Measurements from ENCODE around the gene PNRC2. TPM values are rescaled to one million over a fixed set of nuclear protein-coding genes. Genes with fewer than 3 reads are reported as not detected.

Gene PNRC2
- total and polyA plus RNA-seq, 4 donors: 24.9 to 63.6 (median 36.3) TPM

DNA sequence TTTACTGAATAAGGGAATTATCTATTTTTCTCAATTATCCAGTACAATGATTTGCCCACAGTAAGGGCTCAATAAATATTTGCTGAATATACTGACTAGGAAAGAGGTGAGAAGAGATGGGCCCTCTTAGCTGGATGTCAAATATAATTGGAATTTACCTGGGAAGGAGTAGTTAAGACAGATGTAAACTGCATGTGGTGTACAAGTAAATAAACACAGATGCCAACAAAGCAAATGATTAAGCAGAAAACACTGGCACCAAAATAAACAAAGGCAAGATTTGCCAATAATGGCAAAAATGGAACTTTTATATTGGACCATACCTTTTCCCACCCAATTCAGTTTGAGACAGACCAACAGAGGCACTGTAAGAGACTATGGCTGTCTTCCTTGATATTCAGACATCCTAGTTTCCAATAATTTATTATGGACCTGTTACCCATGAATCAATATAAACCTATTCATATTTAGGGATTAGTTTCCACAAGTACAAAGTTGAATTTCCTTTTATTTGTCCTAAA, 7.4 kb downstream of the PNRC2 start:
- DNase-seq (ENCODE audit: low spot score): no peak
- H3K27ac ChIP-seq (ENCODE audit: low read depth in 1 of 2, low read length in 2 of 2): no peak overlapping the region
- peaks cover 1 to 29% (median 18%) of the 10 kb centered on the region in 4 donors for H3K36me3 ChIP-seq (ENCODE audit: control insufficient read depth in 4 of 4, insufficient read depth in 3 of 4, low read depth in 1 of 4, low read length in 3 of 4)
- H3K9me3 ChIP-seq (ENCODE audit: control insufficient read depth in 4 of 4, low read length in 3 of 4): no peaks in the 10 kb centered on the region
- peaks cover 2 to 23% (median 19%) of the 10 kb centered on the region in 4 donors for H3K4me1 ChIP-seq (ENCODE audit: control insufficient read depth in 4 of 4, insufficient read depth in 4 of 4, low read length in 3 of 4)
- no peak overlapping the region for H3K9ac ChIP-seq (ENCODE audit: low read depth in 1 of 2, low read length in 2 of 2)
- no peaks in the 10 kb centered on the region for H3K27me3 ChIP-seq (ENCODE audit: control insufficient read depth in 4 of 4, insufficient read depth in 4 of 4, low read length in 3 of 4)
- no peak for TF ChIP-seq GABPA (IDR thresholded peaks at IDR 0.05 in 1 of 2, conservative IDR thresholded peaks at IDR 0.05 in 1 of 2)
- peak; percentile 28 for TF ChIP-seq FOXA2 (IDR thresholded peaks at IDR 0.05)
- H3K4me3 ChIP-seq (ENCODE audit: low read depth in 1 of 3, low read length in 3 of 3): no peak overlapping the region

DNA sequence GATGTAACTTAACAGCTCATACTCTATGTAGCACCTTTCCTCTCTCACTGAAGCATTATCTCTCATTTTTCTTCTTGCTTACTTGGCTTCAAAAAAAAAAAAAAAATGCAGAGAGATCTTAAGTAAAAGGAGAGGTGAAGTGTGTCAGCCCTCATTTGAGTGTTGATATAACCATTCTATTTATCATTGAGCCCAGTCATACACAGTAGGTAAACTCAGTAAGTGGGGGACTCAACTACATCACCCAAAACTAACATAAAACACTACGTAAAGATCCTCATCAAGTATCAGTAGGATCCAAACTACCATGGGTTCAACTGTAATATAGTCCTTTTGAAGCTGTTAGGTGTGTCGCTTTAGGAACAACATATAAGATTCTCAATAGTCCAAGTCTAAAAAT, 8.2 kb downstream of the PNRC2 start:
- Histone ChIP-seq H3K27me3 (ENCODE audit: control insufficient read depth in 4 of 4, insufficient read depth in 4 of 4, low read length in 3 of 4) (no peaks in the 10 kb centered on the region), H3K4me3 (ENCODE audit: low read depth in 1 of 3, low read length in 3 of 3) (no peak overlapping the region), H3K9me3 (ENCODE audit: control insufficient read depth in 4 of 4, low read length in 3 of 4) (no peaks in the 10 kb centered on the region), H3K36me3 (ENCODE audit: control insufficient read depth in 4 of 4, insufficient read depth in 3 of 4, low read depth in 1 of 4, low read length in 3 of 4) (peaks cover 4 to 29% (median 18%) of the 10 kb centered on the region in 4 donors), H3K4me1 (ENCODE audit: control insufficient read depth in 4 of 4, insufficient read depth in 4 of 4, low read length in 3 of 4) (peaks cover 2 to 23% (median 19%) of the 10 kb centered on the region in 4 donors), H3K27ac (ENCODE audit: low read depth in 1 of 2, low read length in 2 of 2) (no peak overlapping the region), H3K9ac (ENCODE audit: low read depth in 1 of 2, low read length in 2 of 2) (no peak overlapping the region)
- DNase-seq (ENCODE audit: low spot score): no peak
- TF ChIP-seq, protein P1, sequence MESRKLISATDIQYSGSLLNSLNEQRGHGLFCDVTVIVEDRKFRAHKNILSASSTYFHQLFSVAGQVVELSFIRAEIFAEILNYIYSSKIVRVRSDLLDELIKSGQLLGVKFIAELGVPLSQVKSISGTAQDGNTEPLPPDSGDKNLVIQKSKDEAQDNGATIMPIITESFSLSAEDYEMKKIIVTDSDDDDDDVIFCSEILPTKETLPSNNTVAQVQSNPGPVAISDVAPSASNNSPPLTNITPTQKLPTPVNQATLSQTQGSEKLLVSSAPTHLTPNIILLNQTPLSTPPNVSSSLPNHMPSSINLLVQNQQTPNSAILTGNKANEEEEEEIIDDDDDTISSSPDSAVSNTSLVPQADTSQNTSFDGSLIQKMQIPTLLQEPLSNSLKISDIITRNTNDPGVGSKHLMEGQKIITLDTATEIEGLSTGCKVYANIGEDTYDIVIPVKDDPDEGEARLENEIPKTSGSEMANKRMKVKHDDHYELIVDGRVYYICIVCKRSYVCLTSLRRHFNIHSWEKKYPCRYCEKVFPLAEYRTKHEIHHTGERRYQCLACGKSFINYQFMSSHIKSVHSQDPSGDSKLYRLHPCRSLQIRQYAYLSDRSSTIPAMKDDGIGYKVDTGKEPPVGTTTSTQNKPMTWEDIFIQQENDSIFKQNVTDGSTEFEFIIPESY (IDR thresholded peaks at IDR 0.05): no peak
- TF ChIP-seq, protein P2, sequence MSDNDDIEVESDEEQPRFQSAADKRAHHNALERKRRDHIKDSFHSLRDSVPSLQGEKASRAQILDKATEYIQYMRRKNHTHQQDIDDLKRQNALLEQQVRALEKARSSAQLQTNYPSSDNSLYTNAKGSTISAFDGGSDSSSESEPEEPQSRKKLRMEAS (IDR thresholded peaks at IDR 0.05): no peak
- TF ChIP-seq, protein P3, sequence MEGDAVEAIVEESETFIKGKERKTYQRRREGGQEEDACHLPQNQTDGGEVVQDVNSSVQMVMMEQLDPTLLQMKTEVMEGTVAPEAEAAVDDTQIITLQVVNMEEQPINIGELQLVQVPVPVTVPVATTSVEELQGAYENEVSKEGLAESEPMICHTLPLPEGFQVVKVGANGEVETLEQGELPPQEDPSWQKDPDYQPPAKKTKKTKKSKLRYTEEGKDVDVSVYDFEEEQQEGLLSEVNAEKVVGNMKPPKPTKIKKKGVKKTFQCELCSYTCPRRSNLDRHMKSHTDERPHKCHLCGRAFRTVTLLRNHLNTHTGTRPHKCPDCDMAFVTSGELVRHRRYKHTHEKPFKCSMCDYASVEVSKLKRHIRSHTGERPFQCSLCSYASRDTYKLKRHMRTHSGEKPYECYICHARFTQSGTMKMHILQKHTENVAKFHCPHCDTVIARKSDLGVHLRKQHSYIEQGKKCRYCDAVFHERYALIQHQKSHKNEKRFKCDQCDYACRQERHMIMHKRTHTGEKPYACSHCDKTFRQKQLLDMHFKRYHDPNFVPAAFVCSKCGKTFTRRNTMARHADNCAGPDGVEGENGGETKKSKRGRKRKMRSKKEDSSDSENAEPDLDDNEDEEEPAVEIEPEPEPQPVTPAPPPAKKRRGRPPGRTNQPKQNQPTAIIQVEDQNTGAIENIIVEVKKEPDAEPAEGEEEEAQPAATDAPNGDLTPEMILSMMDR (IDR thresholded peaks at IDR 0.05; ENCODE audit: low read depth, low read length, missing input control): no peak
- TF ChIP-seq NR2F2 (IDR thresholded peaks at IDR 0.05) (no peak), RAD21 (IDR thresholded peaks at IDR 0.05) (no peak), TAF1 (conservative IDR thresholded peaks at IDR 0.05) (no peak), EGR1 (IDR thresholded peaks at IDR 0.05; ENCODE audit: low read depth in 2 of 2) (no peak), HNF4A (conservative IDR thresholded peaks at IDR 0.05) (no peak)
- TF ChIP-seq, protein P4, sequence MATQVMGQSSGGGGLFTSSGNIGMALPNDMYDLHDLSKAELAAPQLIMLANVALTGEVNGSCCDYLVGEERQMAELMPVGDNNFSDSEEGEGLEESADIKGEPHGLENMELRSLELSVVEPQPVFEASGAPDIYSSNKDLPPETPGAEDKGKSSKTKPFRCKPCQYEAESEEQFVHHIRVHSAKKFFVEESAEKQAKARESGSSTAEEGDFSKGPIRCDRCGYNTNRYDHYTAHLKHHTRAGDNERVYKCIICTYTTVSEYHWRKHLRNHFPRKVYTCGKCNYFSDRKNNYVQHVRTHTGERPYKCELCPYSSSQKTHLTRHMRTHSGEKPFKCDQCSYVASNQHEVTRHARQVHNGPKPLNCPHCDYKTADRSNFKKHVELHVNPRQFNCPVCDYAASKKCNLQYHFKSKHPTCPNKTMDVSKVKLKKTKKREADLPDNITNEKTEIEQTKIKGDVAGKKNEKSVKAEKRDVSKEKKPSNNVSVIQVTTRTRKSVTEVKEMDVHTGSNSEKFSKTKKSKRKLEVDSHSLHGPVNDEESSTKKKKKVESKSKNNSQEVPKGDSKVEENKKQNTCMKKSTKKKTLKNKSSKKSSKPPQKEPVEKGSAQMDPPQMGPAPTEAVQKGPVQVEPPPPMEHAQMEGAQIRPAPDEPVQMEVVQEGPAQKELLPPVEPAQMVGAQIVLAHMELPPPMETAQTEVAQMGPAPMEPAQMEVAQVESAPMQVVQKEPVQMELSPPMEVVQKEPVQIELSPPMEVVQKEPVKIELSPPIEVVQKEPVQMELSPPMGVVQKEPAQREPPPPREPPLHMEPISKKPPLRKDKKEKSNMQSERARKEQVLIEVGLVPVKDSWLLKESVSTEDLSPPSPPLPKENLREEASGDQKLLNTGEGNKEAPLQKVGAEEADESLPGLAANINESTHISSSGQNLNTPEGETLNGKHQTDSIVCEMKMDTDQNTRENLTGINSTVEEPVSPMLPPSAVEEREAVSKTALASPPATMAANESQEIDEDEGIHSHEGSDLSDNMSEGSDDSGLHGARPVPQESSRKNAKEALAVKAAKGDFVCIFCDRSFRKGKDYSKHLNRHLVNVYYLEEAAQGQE (IDR thresholded peaks at IDR 0.05): no peak
- 93% methylated on average over 2 of the region's 2 CpGs for WGBS
